GM21786 (cell line): ENCODE measurements around the gene LIM2.

Experiments
- ATAC-seq: cut with Tn5 transposase; IDR thresholded peaks from one replicate; pipeline ENCODE4 v1.9.1; 2021; ENCODE audit not compliant: unreplicated experiment

The LIM2 gene

GRCh38 chr19:51366389-51367254, 21.2 kb downstream of the LIM2 start:
- ATAC-seq = peak; percentile 46

- no peak for ATAC-seq
These were observed 21.8 kb downstream of the LIM2 start, which contains the start of gene ETFB for GRCh38 chr19:51365965-51366388. ETFB (minus strand) TSS chr19:51366388; CDS start chr19:51366326, 62 bp downstream.

DNA sequence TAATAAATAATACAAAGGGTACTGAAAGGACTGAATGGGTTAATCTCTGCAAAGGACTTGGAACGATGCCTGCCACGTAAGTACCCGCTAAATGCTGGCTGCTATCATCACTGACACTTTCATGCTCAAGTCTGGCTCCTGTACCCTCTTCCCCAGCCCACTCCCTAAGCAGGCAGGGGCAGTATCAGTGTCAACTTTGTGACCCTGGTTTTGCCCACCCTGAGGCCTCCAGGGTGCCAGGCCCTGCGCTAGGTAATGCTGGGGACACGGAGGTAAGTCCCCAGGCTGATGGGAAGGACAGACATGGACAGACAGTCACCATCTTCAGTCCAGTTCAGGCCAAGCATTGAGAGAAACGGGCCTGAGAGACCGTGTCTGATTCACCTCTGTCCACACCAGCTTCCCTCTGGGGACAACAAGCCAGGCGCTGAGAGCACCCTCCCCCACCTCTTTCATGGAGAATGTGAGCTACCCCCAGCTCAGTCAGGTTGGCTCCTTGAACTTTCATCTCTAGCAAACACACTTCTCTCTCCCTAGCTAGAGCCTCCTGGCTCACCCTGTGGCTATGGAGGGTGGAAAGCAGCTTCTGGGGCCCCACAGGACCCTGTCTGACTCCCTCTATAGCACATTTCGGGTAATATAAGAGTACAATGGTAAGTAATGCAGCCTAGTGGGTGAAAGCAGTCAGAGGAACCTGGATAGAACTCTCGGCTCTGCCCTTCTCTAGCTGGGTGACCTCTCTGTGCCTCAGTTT, 22.4 kb downstream of the LIM2 start:
- ATAC-seq = no peak

GRCh38 chr19:51364200-51365106, 23.3 kb downstream of the LIM2 start:
- ATAC-seq = no peak

GRCh38 chr19:51361239-51361638, 26.5 kb downstream of the LIM2 start:
- no peak for ATAC-seq

- no peak for ATAC-seq
These were observed 28.5 kb downstream of the LIM2 start for GRCh38 chr19:51359294-51359693.

- ATAC-seq = no peak
These were observed 29.8 kb downstream of the LIM2 start for GRCh38 chr19:51357952-51358351.

GRCh38 chr19:51356159-51356801, 31.5 kb downstream of the LIM2 start:
- ATAC-seq = no peak

- ATAC-seq = no peak
These were observed 33.0 kb downstream of the LIM2 start for GRCh38 chr19:51354742-51355148.

DNA sequence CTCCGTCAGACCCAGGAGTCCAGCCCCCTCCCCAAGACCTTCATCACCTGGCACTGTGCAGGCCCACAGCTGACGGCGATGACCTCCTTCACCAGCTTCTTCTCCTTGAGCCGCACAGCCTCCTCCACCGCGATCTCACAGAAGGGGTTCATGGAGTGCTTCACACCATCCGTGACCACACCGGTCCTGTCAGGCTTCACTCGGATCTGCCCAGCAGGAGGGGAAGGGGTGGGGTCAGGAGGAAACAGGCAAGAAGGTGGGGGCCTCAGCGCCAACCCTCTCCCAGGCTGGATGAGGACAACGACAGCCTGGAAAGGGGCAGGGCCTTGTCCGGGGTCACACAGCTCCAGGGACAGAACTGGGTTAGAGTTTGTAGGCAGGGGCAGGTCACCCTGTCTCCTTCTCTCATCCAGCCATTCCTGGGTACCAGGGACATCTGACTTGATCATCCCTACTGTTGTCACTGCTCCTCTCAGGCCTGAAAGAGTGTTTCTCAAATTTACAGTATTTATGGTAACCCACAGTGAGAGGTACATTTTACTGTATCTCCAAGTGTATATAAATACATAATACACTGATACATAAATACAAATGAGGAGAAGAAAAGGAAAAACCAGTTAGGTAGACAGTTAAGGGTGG, 33.6 kb downstream of the LIM2 start:
- no peak for ATAC-seq

- ATAC-seq = no peak
These were observed 34.9 kb downstream of the LIM2 start for GRCh38 chr19:51352783-51353360.

DNA sequence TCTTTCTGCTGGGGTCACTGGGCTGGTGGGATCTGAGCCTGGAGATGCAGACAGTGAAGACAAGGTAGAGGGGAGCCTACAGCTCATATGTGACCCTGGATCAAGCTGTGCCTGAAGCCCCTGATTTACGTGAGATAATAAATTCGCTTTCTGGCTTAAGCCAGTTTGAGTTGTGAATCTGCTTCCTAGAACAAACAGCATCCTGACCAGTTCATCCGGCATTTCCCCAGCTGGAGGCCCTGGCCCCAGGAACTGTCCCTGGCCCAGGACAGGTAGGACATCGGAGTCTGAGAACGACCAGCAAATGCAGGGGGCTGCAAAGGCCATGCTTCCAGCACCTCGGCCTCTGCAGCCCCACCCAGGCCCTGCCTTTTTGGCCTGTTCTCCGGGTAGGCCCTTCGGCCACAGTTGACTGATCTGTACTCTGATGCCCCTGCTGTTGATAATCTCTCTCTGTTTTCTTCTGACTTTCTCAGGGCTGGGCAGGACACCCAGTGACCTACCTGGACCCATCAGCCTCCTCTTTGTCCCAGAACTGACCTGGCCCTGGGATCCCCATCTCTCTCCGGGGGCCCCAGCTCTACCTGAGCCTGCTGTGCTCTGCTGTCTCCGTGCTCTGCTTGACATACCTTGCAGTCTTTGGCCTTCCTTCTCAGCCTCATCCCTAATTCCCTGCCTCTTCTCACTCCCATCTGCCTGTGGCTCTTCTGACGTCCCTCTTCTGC, 36.3 kb downstream of the LIM2 start:
- no peak for ATAC-seq

DNA sequence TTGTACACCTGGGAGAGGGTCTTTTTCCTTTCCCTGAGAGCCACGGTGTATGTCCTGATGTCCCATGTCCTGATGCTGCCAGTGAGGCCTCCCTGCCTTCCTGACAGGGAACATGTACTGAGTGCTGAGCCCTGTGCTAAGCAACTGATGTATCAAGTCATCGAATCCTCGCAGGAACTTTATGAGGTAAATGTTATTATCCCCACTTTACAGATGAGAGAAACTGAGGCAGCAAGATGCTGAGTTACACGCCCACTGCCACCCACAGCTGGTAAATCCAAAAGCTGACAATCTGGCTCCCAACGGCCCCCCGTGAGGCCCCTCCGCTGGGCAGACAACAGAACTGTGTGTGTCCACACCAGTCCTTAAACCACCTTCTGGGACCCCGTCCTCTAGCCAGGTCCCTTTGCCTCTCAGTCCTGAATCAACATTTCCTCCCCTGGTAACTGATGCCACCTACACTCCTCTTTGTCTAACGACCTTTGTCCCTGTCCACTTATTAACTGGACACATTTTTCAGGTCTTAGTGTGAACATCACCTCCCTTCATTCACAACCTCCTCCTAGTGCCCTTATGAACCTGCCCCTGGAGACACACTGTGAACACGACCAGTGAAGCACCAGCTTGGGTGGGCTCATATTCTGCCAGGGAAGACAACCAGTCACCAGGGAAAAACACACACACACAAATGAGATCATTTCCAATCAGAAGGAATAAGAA, 40.4 kb downstream of the LIM2 start:
- no peak for ATAC-seq

DNA sequence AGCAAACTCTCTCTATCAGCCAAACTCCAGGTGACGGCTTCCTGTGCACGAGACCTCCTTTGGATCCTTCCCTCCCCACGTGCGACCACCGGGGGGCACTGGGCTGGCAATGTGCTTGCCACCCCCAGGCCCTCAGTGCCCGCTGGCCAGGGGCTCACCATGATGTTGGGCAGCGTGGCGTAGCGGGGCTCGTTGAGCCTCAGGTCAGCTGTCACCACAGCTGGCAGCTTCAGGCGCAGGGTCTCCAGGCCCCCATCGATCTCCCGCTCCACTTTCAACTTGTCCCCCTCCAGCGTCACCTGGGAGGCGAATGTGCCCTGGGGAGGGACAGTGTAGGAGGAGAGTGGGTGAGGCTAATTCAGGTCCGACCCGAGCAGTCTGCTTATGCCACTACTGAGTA, 41.0 kb downstream of the LIM2 start:
- ATAC-seq = no peak

- ATAC-seq = no peak
These were observed 42.6 kb downstream of the LIM2 start for GRCh38 chr19:51345076-51345620.

DNA sequence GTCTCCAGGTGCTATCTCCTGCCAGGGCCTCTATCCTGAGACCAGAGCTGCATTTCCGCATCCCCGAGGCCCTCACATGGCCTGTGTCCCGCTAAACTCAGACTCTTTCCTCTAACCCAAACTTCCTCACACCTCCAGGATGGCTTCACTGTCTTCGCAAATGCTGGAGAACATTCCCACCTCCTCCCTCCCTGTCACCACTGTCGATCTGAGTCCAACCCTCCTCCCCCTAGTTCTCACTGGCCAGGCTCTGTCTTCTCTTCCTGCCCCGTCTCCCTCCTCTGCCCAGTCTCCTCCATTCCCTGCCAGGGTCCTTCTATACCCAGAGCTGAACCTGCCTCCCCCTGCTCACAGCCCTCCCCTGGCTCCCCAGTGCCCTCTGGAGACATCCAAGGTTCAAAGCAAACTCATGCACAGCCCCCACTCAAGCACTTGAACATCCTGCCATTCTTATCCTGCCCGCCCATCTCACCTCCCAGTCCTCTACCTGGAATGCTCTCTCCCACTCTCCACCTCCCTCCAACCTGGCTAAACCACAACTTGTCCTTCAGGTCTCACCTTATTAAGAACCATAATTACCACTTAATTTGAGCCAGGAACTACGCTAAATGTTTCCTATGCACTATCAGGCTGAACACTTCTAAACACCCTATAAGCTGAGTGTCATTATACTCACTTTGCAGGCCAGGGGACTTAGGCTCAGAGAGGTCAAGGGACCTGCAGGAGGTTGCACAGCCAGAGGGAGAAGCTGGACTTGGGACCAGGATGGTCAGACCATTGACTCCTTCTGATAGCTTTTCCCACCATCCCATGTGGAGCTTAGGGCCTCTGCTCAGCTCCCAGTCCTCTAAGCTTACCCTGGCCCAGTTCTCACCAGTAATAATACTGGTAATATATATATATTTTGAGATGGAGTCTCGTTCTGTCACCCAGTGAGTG, 44.9 kb downstream of the LIM2 start:
- no peak for ATAC-seq

- ATAC-seq = no peak
These were observed 45.7 kb downstream of the LIM2 start, which contains the start of gene VSIG10L for GRCh38 chr19:51341976-51342580. VSIG10L (minus strand) TSS chr19:51342139; CDS start chr19:51342124, 15 bp downstream.
